Osteoblast (primary cell): ENCODE data around the gene PAK1. TPM values are rescaled to one million over a fixed set of nuclear protein-coding genes. Genes with fewer than 3 reads are reported as not detected.

Experiments
- DNase-seq: peaks from one replicate; pipeline ENCODE4 v3.0.0; 2011; ENCODE audit warnings: low spot score, mixed read lengths; ENCODE audit not compliant: insufficient read length; ENCODE audit errors: missing footprints
- H2AFZ ChIP-seq: 2 replicates; pipeline ENCODE4 v1.6.0; 2011; ENCODE audit warnings: mild to moderate bottlenecking, low read length
- H3K27ac ChIP-seq: 2 replicates; pipeline ENCODE4 v1.5.1; 2011; ENCODE audit warnings: mild to moderate bottlenecking, low read depth, low read length, moderate library complexity
- H3K27me3 ChIP-seq: 2 replicates; pipeline ENCODE4 v1.6.0; 2012; ENCODE audit warnings: mild to moderate bottlenecking, control low read depth, inconsistent platforms, low read length, moderate library complexity; ENCODE audit not compliant: insufficient read depth
- H3K36me3 ChIP-seq: 2 replicates; pipeline ENCODE4 v1.5.1; 2011; ENCODE audit warnings: mild to moderate bottlenecking, low read length, control low read depth, moderate library complexity; ENCODE audit not compliant: insufficient read depth
- H3K4me1 ChIP-seq: 2 replicates; pipeline ENCODE4 v1.5.1; 2011; ENCODE audit warnings: mild to moderate bottlenecking, low read length, control low read depth, moderate library complexity; ENCODE audit not compliant: insufficient read depth
- H3K4me2 ChIP-seq: 2 replicates; pipeline ENCODE4 v1.6.0; 2011; ENCODE audit warnings: mild to moderate bottlenecking, low read length; ENCODE audit not compliant: insufficient read depth
- H3K4me3 ChIP-seq: fragments of 200-600 bp; sonication (generic); 3 replicates; pipeline ENCODE4 v1.5.1; 2012; ENCODE audit warnings: mild to moderate bottlenecking, low read length, inconsistent platforms; ENCODE audit not compliant: insufficient read depth
- H3K79me2 ChIP-seq: 2 replicates; pipeline ENCODE4 v1.6.0; 2012; ENCODE audit warnings: mild to moderate bottlenecking, low read length, control low read depth, inconsistent platforms; ENCODE audit not compliant: insufficient read depth
- H3K9me3 ChIP-seq: 2 replicates; pipeline ENCODE4 v1.5.1; 2011; ENCODE audit warnings: low read depth, low read length, control low read depth
- H4K20me1 ChIP-seq: 2 replicates; pipeline ENCODE4 v1.6.0; 2012; ENCODE audit warnings: mild to moderate bottlenecking, low read length, control low read depth; ENCODE audit not compliant: insufficient read depth
- total RNA-seq: library from RNA; depleted of rRNA; stranded (reverse); fragments of >200 nt; gene quantifications from 2 replicates; pipeline ENCODE4 v1.2.3, GENCODE V29; 2012
- TF ChIP-seq, protein P1 (sequence below): IDR thresholded peaks from 2 replicates; pipeline ENCODE4 v1.5.1; 2011; ENCODE audit warnings: mild to moderate bottlenecking, low read depth, low read length, moderate library complexity; ENCODE audit errors: extremely low read depth

The PAK1 gene
- total RNA-seq, 1 donor = 34.4 TPM

DNA sequence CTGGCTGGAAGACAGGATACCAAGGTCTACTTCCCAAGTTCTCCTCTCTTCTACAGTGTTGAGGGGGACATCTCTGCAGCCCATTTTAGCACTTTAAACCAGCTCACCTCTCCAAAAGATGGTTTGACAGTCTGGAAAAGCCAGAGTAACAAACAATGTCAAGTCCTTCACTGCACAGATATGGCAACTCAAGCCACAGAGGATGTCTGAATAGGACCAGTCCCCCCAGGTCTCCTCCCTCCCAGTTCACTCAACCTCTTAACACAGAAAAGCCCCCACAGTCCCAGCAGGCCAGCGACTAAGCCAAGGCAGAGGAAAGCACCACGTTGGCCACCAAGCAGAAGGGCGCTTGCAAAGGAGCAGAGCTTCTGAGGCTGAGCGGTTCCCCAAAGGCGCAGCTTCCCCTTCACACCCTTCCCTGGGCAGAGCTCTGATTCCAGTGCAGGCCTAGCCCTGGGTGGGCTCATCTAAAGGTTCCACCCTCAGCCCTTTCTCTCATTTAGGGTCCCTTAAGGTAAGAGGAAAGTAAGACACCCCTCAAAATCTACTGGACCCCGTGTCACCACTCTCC lies 62.7 kb downstream of the PAK1 start:
- H3K27me3 ChIP-seq = no peaks in the 10 kb centered on the region
- peak overlapping the region; percentile 98 for H2AFZ ChIP-seq
- peak overlapping the region; percentile 57 for H3K27ac ChIP-seq
- peaks cover 8% of the 10 kb centered on the region for H4K20me1 ChIP-seq
- H3K4me3 ChIP-seq = peak overlapping the region; percentile 87
- H3K4me1 ChIP-seq = peaks cover 23% of the 10 kb centered on the region
- H3K79me2 ChIP-seq = peaks cover 42% of the 10 kb centered on the region
- TF ChIP-seq, protein P1, sequence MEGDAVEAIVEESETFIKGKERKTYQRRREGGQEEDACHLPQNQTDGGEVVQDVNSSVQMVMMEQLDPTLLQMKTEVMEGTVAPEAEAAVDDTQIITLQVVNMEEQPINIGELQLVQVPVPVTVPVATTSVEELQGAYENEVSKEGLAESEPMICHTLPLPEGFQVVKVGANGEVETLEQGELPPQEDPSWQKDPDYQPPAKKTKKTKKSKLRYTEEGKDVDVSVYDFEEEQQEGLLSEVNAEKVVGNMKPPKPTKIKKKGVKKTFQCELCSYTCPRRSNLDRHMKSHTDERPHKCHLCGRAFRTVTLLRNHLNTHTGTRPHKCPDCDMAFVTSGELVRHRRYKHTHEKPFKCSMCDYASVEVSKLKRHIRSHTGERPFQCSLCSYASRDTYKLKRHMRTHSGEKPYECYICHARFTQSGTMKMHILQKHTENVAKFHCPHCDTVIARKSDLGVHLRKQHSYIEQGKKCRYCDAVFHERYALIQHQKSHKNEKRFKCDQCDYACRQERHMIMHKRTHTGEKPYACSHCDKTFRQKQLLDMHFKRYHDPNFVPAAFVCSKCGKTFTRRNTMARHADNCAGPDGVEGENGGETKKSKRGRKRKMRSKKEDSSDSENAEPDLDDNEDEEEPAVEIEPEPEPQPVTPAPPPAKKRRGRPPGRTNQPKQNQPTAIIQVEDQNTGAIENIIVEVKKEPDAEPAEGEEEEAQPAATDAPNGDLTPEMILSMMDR = no peak
- peaks cover 4% of the 10 kb centered on the region for H3K36me3 ChIP-seq
- H3K4me2 ChIP-seq = peak overlapping the region; percentile 87
- peak; percentile 52 for DNase-seq
- no peaks in the 10 kb centered on the region for H3K9me3 ChIP-seq

DNA sequence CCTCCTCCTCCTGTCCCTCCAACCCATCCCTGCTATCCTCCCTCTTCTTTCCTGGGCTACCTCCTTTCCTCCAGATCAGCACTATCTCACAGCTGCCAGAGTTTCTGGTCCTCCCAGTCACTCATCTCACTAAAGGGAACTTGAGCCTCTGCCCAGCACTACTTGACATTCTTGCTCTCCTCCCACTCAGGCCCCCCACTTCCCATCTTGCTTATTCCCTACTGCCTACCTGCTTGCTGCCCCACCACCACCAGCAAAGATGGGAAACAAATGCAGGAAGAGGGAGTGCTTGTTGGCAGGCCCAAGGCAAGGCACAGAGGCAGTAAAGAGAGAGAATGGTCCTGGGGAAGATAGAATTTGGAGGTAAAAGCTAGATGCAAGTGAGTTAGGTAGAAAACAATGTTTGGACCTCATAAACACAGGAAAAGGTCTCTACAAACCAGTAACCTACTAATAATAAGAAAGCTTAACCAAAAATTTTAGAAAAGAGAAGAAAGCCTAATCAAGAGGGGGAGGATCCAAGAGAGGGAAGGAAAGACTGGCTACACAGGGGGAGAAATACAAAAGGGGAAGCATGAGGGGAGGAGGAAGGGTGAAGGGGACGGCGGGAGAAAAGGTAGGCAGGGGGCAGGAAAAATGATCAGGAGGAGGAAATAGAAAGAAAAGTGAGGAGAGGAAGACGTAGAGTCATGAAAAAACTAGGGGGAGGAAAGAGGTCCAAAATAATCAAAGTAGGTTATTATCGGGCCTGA lies 63.6 kb downstream of the PAK1 start:
- TF ChIP-seq, protein P1 = no peak
- Histone ChIP-seq H3K36me3 (peaks cover 4% of the 10 kb centered on the region), H3K27ac (no peak overlapping the region), H3K79me2 (peaks cover 51% of the 10 kb centered on the region), H3K4me1 (peaks cover 23% of the 10 kb centered on the region), H3K4me2 (peak overlapping the region; percentile 87), H3K4me3 (no peak overlapping the region), H2AFZ (no peak overlapping the region), H4K20me1 (peaks cover 8% of the 10 kb centered on the region), H3K27me3 (no peaks in the 10 kb centered on the region), H3K9me3 (no peaks in the 10 kb centered on the region)
- DNase-seq = no peak

DNA sequence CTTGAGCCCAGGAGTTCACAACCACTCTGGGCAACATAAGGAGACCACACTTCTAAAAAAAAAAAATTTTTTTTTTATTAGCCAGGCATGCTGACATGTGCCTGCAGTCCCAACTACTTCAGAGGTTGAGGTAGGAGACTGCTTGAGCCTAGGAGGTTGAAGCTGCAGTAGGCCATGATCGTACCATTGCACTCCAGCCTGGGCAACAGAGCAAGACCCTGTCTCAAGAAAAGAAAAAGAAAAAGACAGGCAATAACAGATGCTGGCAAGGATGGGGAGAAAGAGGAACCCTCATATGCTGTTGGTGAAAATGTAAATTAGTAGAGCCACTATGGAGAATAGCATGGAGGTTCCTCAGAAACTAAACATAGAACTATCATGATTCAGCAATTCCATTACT lies 64.8 kb downstream of the PAK1 start:
- Histone ChIP-seq H3K79me2 (peaks cover 59% of the 10 kb centered on the region), H2AFZ (no peak overlapping the region), H3K27ac (no peak overlapping the region), H4K20me1 (peaks cover 11% of the 10 kb centered on the region), H3K4me1 (peaks cover 23% of the 10 kb centered on the region), H3K4me2 (no peak overlapping the region), H3K27me3 (no peaks in the 10 kb centered on the region), H3K9me3 (no peaks in the 10 kb centered on the region), H3K36me3 (peaks cover 4% of the 10 kb centered on the region), H3K4me3 (no peak overlapping the region)
- DNase-seq = no peak
- TF ChIP-seq, protein P1 = no peak

DNA sequence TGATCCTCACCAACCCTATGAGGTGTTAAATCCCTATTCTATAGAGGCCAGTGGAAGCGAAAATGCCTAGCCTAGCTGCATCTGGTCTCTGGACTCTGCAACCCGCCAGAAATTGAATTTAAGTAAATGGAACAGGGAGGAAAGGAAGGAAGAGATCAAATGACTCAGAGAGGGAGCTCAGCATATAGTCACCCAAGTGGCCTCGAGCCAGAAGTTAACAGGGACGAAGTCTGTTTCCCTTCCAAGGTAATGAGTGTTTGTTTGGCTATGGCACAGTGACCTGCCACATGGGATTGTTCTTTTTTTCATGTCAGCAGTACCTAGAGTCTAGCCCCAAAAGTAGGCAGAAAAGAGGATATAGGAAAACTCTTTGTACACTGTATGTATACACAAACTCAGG lies 66.3 kb downstream of the PAK1 start:
- Histone ChIP-seq H3K4me2 (peak overlapping the region; percentile 70), H3K36me3 (peaks cover 4% of the 10 kb centered on the region), H4K20me1 (peaks cover 16% of the 10 kb centered on the region), H2AFZ (no peak overlapping the region), H3K27ac (peak overlapping the region; percentile 14), H3K9me3 (no peaks in the 10 kb centered on the region), H3K4me3 (peak overlapping the region; percentile 2), H3K79me2 (peaks cover 64% of the 10 kb centered on the region), H3K4me1 (peaks cover 23% of the 10 kb centered on the region), H3K27me3 (no peaks in the 10 kb centered on the region)
- TF ChIP-seq, protein P1 = no peak
- DNase-seq = peak; percentile 83
